ENCODE measurements around the gene NELL1. TPM values are rescaled to one million over a fixed set of nuclear protein-coding genes. Genes with fewer than 3 reads are reported as not detected.

The NELL1 gene
- total RNA-seq, 1 experiment from 2014 or later = 0.22 TPM

DNA sequence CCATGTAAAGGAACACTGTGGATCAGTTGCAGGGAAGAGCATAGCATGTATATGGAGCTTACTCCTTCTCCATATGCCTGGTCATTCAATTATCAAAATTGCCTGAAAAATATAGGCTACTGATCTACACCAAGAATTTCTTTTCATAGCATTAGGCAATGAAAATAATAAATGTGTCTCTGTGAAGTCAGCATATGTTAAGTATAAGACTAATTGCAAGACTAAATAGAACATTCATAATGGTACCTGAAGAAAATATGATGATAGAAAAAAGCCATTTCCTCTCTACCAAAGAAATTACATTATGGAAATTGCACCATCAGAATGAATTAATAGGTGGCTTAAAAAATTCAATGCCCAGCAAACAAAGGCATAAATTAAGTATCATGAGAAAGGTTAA, 584.7 kb downstream of the NELL1 start:
- Histone ChIP-seq H3K79me1 (ENCODE audit: insufficient read depth, low read depth, low read length, poor library complexity, severe bottlenecking) (no peaks in the 10 kb centered on the region), H3K4me2 (ENCODE audit: insufficient read depth, insufficient read length, low read length) (no peak overlapping the region), H2BK15ac (ENCODE audit: low read depth, low read length) (no peak overlapping the region), H2BK120ac (ENCODE audit: low read depth, low read length, poor library complexity, severe bottlenecking) (no peak overlapping the region), H3K18ac (ENCODE audit: insufficient read length, low read depth, low read length) (no peak overlapping the region), H3K79me2 (ENCODE audit: insufficient read depth, low read length) (no peaks in the 10 kb centered on the region), H3T11ph (ENCODE audit: low read length) (no peak overlapping the region), H3K9me3 (ENCODE audit: control insufficient read depth, low read depth, low read length) (no peaks in the 10 kb centered on the region), H3K9ac (ENCODE audit: extremely low read depth, insufficient read length, low read length) (no peak overlapping the region), H2BK20ac (ENCODE audit: low read depth, low read length, poor library complexity, severe bottlenecking) (no peak overlapping the region), H2BK12ac (ENCODE audit: insufficient read length, low read depth, low read length) (no peak overlapping the region), H3K56ac (ENCODE audit: insufficient read length, low read depth, low read length) (no peak overlapping the region), H2BK5ac (ENCODE audit: insufficient read length, low read length) (no peak overlapping the region), H2AFZ (ENCODE audit: low read length) (no peak overlapping the region), H3K14ac (ENCODE audit: insufficient read depth, low read length) (no peak overlapping the region), H4K8ac (replicated peaks; ENCODE audit: insufficient read length, low read depth, low read length) (no peak overlapping the region), H2AK5ac (ENCODE audit: insufficient read length, low read length) (no peak overlapping the region), H3K4ac (ENCODE audit: low read depth, low read length) (no peak overlapping the region), H4K5ac (ENCODE audit: insufficient read length, low read depth, low read length) (no peak overlapping the region), H4K20me1 (ENCODE audit: control insufficient read depth, insufficient read depth, insufficient read length) (no peaks in the 10 kb centered on the region), H3K4me1 (ENCODE audit: insufficient read depth, low read length) (peaks cover 3% of the 10 kb centered on the region; the same call in 1 of the 2 replicates), H4K91ac (ENCODE audit: insufficient read length, low read depth, low read length) (no peak overlapping the region), H3K23ac (ENCODE audit: insufficient read length, low read depth, low read length) (no peak overlapping the region), H3K27ac (ENCODE audit: insufficient read length, low read depth, low read length) (no peak overlapping the region), H3K23me2 (ENCODE audit: insufficient read length, low read depth, low read length, poor library complexity, severe bottlenecking) (no peaks in the 10 kb centered on the region), H3K27me3 (ENCODE audit: insufficient read depth, low read length) (no peaks in the 10 kb centered on the region; the same call in 1 of the 2 replicates)
- Mint-ChIP-seq H3K36me3 (ENCODE audit: insufficient read depth in 1 of 3, low read depth in 3 of 3) (no peaks in the 10 kb centered on the region; a peak in 1 of 7 replicates), H3K9me3 (no peaks in the 10 kb centered on the region), H3K27ac (no peak overlapping the region), H3K4me3 (no peak overlapping the region), H3K27me3 (ENCODE audit: low read depth) (no peaks in the 10 kb centered on the region), H3K4me1 (peaks cover 12 to 25% of the 10 kb centered on the region in 2 experiments)
- TF ChIP-seq, protein P1, sequence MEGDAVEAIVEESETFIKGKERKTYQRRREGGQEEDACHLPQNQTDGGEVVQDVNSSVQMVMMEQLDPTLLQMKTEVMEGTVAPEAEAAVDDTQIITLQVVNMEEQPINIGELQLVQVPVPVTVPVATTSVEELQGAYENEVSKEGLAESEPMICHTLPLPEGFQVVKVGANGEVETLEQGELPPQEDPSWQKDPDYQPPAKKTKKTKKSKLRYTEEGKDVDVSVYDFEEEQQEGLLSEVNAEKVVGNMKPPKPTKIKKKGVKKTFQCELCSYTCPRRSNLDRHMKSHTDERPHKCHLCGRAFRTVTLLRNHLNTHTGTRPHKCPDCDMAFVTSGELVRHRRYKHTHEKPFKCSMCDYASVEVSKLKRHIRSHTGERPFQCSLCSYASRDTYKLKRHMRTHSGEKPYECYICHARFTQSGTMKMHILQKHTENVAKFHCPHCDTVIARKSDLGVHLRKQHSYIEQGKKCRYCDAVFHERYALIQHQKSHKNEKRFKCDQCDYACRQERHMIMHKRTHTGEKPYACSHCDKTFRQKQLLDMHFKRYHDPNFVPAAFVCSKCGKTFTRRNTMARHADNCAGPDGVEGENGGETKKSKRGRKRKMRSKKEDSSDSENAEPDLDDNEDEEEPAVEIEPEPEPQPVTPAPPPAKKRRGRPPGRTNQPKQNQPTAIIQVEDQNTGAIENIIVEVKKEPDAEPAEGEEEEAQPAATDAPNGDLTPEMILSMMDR (conservative IDR thresholded peaks at IDR 0.05) = no peak
- DNase-seq = no peak

Measured in H9 (cell line).